ENCODE data around the gene CCDC27.

Gene CCDC27

GRCh38 chr1:3706651-3707297 lies 45.5 kb upstream of the CCDC27 start:
- DNase-seq, result no peak
- H3K9me3 Mint-ChIP-seq, result no peaks in the 10 kb centered on the region
- no peak overlapping the region for H3K27ac Mint-ChIP-seq
- H3K36me3 Mint-ChIP-seq (ENCODE audit: low read depth), result no peaks in the 10 kb centered on the region
- H3K4me3 Mint-ChIP-seq, result peak overlapping the region; percentile 48
- no peak for TF ChIP-seq CTCF (IDR thresholded peaks at IDR 0.05)
- H3K27me3 Mint-ChIP-seq (ENCODE audit: low read depth, poor library complexity), result peaks cover 44% of the 10 kb centered on the region
- peaks cover 27% of the 10 kb centered on the region for H3K4me1 Mint-ChIP-seq

GRCh38 chr1:3707298-3707938 lies 44.8 kb upstream of the CCDC27 start:
- H3K27me3 Mint-ChIP-seq (ENCODE audit: low read depth, poor library complexity), result peaks cover 46% of the 10 kb centered on the region
- DNase-seq, result peak; percentile 54
- H3K9me3 Mint-ChIP-seq, result no peaks in the 10 kb centered on the region
- H3K4me3 Mint-ChIP-seq, result peak overlapping the region; percentile 48
- peaks cover 32% of the 10 kb centered on the region for H3K4me1 Mint-ChIP-seq
- no peak overlapping the region for H3K27ac Mint-ChIP-seq
- H3K36me3 Mint-ChIP-seq (ENCODE audit: low read depth), result no peaks in the 10 kb centered on the region
- TF ChIP-seq CTCF (IDR thresholded peaks at IDR 0.05), result no peak

GRCh38 chr1:3707939-3708328 lies 44.3 kb upstream of the CCDC27 start:
- Mint-ChIP-seq H3K9me3 (no peaks in the 10 kb centered on the region), H3K4me3 (no peak overlapping the region), H3K4me1 (peaks cover 32% of the 10 kb centered on the region), H3K27ac (no peak overlapping the region), H3K27me3 (ENCODE audit: low read depth, poor library complexity) (peaks cover 46% of the 10 kb centered on the region), H3K36me3 (ENCODE audit: low read depth) (no peaks in the 10 kb centered on the region)
- no peak for TF ChIP-seq CTCF (IDR thresholded peaks at IDR 0.05)
- no peak for DNase-seq

- H3K36me3 Mint-ChIP-seq (ENCODE audit: low read depth), result no peaks in the 10 kb centered on the region
- H3K27ac Mint-ChIP-seq, result no peak overlapping the region
- H3K27me3 Mint-ChIP-seq (ENCODE audit: low read depth, poor library complexity), result peaks cover 46% of the 10 kb centered on the region
- no peak for TF ChIP-seq CTCF (IDR thresholded peaks at IDR 0.05)
- H3K4me3 Mint-ChIP-seq, result no peak overlapping the region
- DNase-seq, result no peak
- H3K9me3 Mint-ChIP-seq, result no peaks in the 10 kb centered on the region
- peaks cover 27% of the 10 kb centered on the region for H3K4me1 Mint-ChIP-seq
Measured at GRCh38 chr1:3708791-3709190, 43.5 kb upstream of the CCDC27 start.

- H3K4me3 Mint-ChIP-seq, result no peak overlapping the region
Measured at GRCh38 chr1:3710251-3710650, 42.0 kb upstream of the CCDC27 start.

More at GRCh38 chr1:3710251-3710650, 42.0 kb upstream of the CCDC27 start:
- no peak for TF ChIP-seq CTCF (IDR thresholded peaks at IDR 0.05)
- Mint-ChIP-seq H3K27ac (no peak overlapping the region), H3K9me3 (no peaks in the 10 kb centered on the region), H3K27me3 (ENCODE audit: low read depth, poor library complexity) (peaks cover 44% of the 10 kb centered on the region), H3K4me1 (peaks cover 16% of the 10 kb centered on the region), H3K36me3 (ENCODE audit: low read depth) (no peaks in the 10 kb centered on the region)
- DNase-seq, result no peak

Measured in nephron progenitor cell (in vitro differentiated cells).